Fibroblast of lung (primary cell): ENCODE measurements around the gene RASSF7. TPM values are rescaled to one million over a fixed set of nuclear protein-coding genes. Genes with fewer than 3 reads are reported as not detected.
"Not testable (repeated sequence)": the region's sequence is repeated elsewhere in the genome, so short reads cannot be mapped to it uniquely, and the experiment has no call there.

Experiments used
- DNase-seq, 2 donors: peaks; one replicate each; pipeline versions ENCODE4 v3.0.0 to v3.0.0-alpha.2; 2010; ENCODE audit warnings: low read depth in 2 of 2
- H2AFZ ChIP-seq: 2 replicates; pipeline ENCODE4 v1.5.1; 2012; ENCODE audit warnings: low read length, control low read depth, inconsistent platforms
- H3K27ac ChIP-seq: 2 replicates; pipeline ENCODE4 v1.5.1; 2011; ENCODE audit warnings: low read length, control low read depth; ENCODE audit not compliant: insufficient read depth
- H3K27me3 ChIP-seq: 2 replicates; pipeline ENCODE4 v1.5.1; 2011; ENCODE audit warnings: mild to moderate bottlenecking, low read length; ENCODE audit not compliant: control insufficient read depth, insufficient read depth
- H3K36me3 ChIP-seq: 2 replicates; pipeline ENCODE4 v1.5.1; 2011; ENCODE audit warnings: low read length; ENCODE audit not compliant: control insufficient read depth, insufficient read depth
- H3K4me1 ChIP-seq: 2 replicates; pipeline ENCODE4 v1.5.1; 2011; ENCODE audit warnings: low read length; ENCODE audit not compliant: control insufficient read depth, insufficient read depth; ENCODE audit errors: extremely low read depth
- H3K4me2 ChIP-seq: 2 replicates; pipeline ENCODE4 v1.5.1; 2011; ENCODE audit warnings: low read length, control low read depth; ENCODE audit not compliant: insufficient read depth; ENCODE audit errors: extremely low read depth
- H3K4me3 ChIP-seq, 4 experiments: fragments of 200-600 bp in 1 of 4; sonication (generic) in 1 of 4; replicated peaks in 1 of 4; 2 replicates each; pipeline ENCODE4 v1.5.1; 2011 to 2016; ENCODE audit warnings: low read length in 4 of 4, low read depth in 3 of 4, mild to moderate bottlenecking in 3 of 4, control low read depth in 2 of 4, inconsistent platforms in 1 of 4, mixed read lengths in 1 of 4; ENCODE audit not compliant: insufficient read depth in 1 of 4; ENCODE audit errors: control extremely low read depth in 1 of 4
- H3K79me2 ChIP-seq: 2 replicates; pipeline ENCODE4 v1.5.1; 2012; ENCODE audit warnings: mild to moderate bottlenecking, low read length, inconsistent platforms; ENCODE audit not compliant: control insufficient read depth, insufficient read depth
- H3K9ac ChIP-seq: 2 replicates; pipeline ENCODE4 v1.5.1; 2011; ENCODE audit warnings: mild to moderate bottlenecking, low read length, control low read depth; ENCODE audit not compliant: insufficient read depth
- H3K9me3 ChIP-seq: 2 replicates; pipeline ENCODE4 v1.5.1; 2012; ENCODE audit warnings: low read depth, low read length; ENCODE audit not compliant: control insufficient read depth, insufficient read depth
- H4K20me1 ChIP-seq: 2 replicates; pipeline ENCODE4 v1.5.1; 2011; ENCODE audit warnings: low read length; ENCODE audit not compliant: control insufficient read depth, insufficient read depth; ENCODE audit errors: extremely low read depth
- EZH2 ChIP-seq: IDR thresholded peaks from 2 replicates; pipeline ENCODE4 v1.5.1; 2012; ENCODE audit warnings: low read length, control low read depth, mild to moderate bottlenecking; ENCODE audit errors: missing control alignments
- polyA plus RNA-seq, 2 donors: library from polyadenylated mRNA; depleted of rRNA in 1 of 2; stranded (reverse) in 1 of 2; unstranded in 1 of 2; fragments of >200 nt; gene quantifications; 2 replicates each; pipeline ENCODE4 v1.2.1, GENCODE V29; 2011 to 2012; ENCODE audit warnings: missing spikeins in 1 of 2
- total RNA-seq: library from RNA; depleted of rRNA; stranded (reverse); fragments of >200 nt; gene quantifications from 2 replicates; pipeline ENCODE4 v1.2.1, GENCODE V29; 2014
- TF ChIP-seq, protein P1 (sequence below), 2 donors: IDR thresholded peaks in 1 of 2; conservative IDR thresholded peaks in 1 of 2; 1 replicate in 1 of 2; 2 replicates in 1 of 2; pipeline ENCODE4 v1.5.1; 2011 to 2012; ENCODE audit warnings: low read length in 2 of 2, control low read depth in 1 of 2, inconsistent platforms in 1 of 2, low read depth in 1 of 2, mild to moderate bottlenecking in 1 of 2

Gene RASSF7
- total and polyA plus RNA-seq, 2 donors (not counting 1 experiment from before 2014, with no cell fraction given) = 1.6 to 2.8 TPM

DNA sequence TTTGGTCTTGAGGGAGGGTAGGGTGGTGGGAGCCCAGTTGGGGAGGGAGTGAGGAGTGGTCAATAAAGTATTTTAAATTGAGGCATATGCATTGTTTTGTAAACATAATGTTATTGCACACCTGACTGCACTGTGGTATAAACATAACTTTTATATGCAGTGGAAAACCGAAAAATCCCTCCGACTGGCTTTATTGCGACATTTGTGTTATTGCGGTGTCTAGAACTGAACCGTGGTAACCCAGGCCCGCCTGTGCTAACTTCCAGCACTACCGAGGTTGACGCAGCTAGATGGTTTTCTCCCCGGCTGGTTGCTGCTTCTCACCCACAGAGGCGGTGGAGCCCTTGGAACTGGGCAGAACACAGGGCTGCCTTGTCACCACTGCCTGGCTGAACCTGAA, 46.2 kb upstream of the RASSF7 start:
- H3K4me1 ChIP-seq = peaks cover 2% of the 10 kb centered on the region

DNA sequence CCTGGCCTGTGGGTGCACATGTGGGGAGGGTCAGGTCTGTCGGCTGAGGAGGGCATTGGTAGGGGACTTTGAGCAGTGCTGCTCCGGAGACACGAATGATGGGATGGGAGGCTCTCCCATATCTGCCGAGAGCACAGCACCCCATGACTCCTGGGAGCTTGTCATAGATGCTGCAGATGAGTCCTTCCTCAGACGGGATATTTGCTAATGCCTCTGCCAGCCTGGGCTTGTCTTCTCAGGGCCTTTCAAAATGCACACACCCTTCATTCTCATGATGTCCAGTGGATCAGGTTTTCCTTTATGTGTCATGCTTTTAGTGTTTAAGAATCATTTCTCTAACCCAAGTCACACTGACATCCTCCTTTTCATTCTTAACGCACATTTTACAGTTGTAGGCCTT, 45.6 kb upstream of the RASSF7 start:
- no peak for DNase-seq
- no peaks in the 10 kb centered on the region for H3K79me2 ChIP-seq
- no peak overlapping the region for H3K4me3 ChIP-seq
- H3K9me3 ChIP-seq = no peaks in the 10 kb centered on the region
- H3K36me3 ChIP-seq = peaks cover 2% of the 10 kb centered on the region
- H3K4me2 ChIP-seq = no peak overlapping the region
- H3K27ac ChIP-seq = no peak overlapping the region
- no peak overlapping the region for H3K9ac ChIP-seq
- TF ChIP-seq EZH2 = no peak
- TF ChIP-seq, protein P1, sequence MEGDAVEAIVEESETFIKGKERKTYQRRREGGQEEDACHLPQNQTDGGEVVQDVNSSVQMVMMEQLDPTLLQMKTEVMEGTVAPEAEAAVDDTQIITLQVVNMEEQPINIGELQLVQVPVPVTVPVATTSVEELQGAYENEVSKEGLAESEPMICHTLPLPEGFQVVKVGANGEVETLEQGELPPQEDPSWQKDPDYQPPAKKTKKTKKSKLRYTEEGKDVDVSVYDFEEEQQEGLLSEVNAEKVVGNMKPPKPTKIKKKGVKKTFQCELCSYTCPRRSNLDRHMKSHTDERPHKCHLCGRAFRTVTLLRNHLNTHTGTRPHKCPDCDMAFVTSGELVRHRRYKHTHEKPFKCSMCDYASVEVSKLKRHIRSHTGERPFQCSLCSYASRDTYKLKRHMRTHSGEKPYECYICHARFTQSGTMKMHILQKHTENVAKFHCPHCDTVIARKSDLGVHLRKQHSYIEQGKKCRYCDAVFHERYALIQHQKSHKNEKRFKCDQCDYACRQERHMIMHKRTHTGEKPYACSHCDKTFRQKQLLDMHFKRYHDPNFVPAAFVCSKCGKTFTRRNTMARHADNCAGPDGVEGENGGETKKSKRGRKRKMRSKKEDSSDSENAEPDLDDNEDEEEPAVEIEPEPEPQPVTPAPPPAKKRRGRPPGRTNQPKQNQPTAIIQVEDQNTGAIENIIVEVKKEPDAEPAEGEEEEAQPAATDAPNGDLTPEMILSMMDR (conservative IDR thresholded peaks at IDR 0.05 in 1 of 2, IDR thresholded peaks at IDR 0.05 in 1 of 2; ENCODE audit: low read depth in 1 of 2, low read length in 2 of 2) = no peak
- H3K4me1 ChIP-seq = peaks cover 2% of the 10 kb centered on the region
- no peaks in the 10 kb centered on the region for H3K27me3 ChIP-seq
- H4K20me1 ChIP-seq = no peaks in the 10 kb centered on the region
- no peak overlapping the region for H2AFZ ChIP-seq

More for the DNA sequence above, 46.2 kb upstream of the RASSF7 start:
- Histone ChIP-seq H3K9ac (no peak overlapping the region), H3K79me2 (no peaks in the 10 kb centered on the region), H4K20me1 (no peaks in the 10 kb centered on the region), H2AFZ (no peak overlapping the region), H3K9me3 (no peaks in the 10 kb centered on the region), H3K36me3 (peaks cover 2% of the 10 kb centered on the region), H3K4me3 (no peak overlapping the region), H3K27me3 (no peaks in the 10 kb centered on the region), H3K4me2 (no peak overlapping the region), H3K27ac (no peak overlapping the region)
- DNase-seq = no peak
- TF ChIP-seq, protein P1 (conservative IDR thresholded peaks at IDR 0.05 in 1 of 2, IDR thresholded peaks at IDR 0.05 in 1 of 2; ENCODE audit: low read depth in 1 of 2, low read length in 2 of 2) = no peak
- TF ChIP-seq EZH2 = no peak

DNA sequence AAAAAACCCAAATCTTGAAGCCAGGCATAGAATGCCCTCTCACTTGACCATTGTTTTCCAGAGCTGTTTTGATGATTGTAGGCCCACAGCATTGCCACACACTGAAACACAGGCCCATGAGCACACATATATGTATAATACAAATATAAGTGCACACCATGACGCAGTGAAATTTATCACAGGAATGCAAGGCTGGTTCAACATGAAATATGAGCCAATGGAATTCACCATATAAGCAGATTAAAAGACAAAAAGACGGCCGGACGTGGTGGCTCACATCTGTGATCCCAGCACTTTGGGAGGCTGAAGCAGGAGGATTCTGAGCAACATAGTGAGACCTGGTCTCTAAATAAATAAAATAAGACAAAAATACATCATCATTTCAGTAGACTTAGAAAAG, 44.4 kb upstream of the RASSF7 start:
- Histone ChIP-seq H3K4me3 (no peak overlapping the region), H4K20me1 (no peaks in the 10 kb centered on the region), H3K4me2 (no peak overlapping the region), H3K79me2 (no peaks in the 10 kb centered on the region), H2AFZ (no peak overlapping the region), H3K9me3 (no peaks in the 10 kb centered on the region), H3K36me3 (peaks cover 2% of the 10 kb centered on the region), H3K4me1 (peaks cover 2% of the 10 kb centered on the region), H3K27ac (no peak overlapping the region), H3K27me3 (no peaks in the 10 kb centered on the region), H3K9ac (no peak overlapping the region)
- TF ChIP-seq, protein P1 (conservative IDR thresholded peaks at IDR 0.05 in 1 of 2, IDR thresholded peaks at IDR 0.05 in 1 of 2; ENCODE audit: low read depth in 1 of 2, low read length in 2 of 2) = no peak
- no peak for TF ChIP-seq EZH2
- no peak for DNase-seq

DNA sequence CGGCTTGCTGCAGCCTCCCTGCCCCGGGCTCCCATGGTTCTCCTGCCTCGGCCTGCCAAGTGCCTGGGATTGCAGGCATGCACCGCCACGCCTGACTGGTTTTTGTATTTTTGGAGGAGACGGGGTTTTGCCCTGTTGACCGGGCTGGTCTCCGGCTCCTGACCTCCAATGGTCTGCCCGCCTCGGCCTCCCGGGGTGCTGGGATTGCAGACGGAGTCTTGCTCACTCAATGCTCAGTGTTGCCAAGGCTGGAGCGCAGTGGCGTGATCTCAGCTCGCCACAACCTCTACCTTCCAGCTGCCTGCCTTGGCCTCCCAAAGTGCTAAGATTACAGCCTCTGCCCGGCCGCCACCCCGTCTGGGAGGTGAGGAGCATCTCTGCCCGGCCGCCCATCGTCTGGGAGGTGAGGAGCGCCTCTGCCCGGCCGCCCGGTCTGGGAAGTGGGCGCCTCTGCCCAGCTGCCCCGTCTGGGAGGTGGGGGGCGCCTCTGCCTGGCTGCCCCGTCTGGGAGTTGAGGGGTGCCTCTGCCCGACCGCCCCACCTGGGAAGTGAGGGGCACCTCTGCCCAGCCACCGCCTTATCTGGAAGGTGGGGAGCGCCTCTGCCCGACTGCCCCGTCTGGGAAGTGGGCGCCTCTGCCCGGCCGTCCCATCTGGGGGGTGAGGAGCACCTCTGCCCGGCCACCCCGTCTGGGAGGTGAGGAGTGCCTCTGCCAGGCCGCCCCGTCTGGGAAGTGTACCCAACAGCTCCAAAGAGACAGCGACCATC, 43.7 kb upstream of the RASSF7 start:
- H3K4me3 ChIP-seq, H3K9me3 ChIP-seq, H3K4me1 ChIP-seq, H3K36me3 ChIP-seq, H3K27ac ChIP-seq, H3K27me3 ChIP-seq, H2AFZ ChIP-seq, DNase-seq, H3K79me2 ChIP-seq, H3K4me2 ChIP-seq, H4K20me1 ChIP-seq, H3K9ac ChIP-seq: not testable (repeated sequence)
